Measurements from ENCODE around the gene KLK7.

KLK7 gene

DNA sequence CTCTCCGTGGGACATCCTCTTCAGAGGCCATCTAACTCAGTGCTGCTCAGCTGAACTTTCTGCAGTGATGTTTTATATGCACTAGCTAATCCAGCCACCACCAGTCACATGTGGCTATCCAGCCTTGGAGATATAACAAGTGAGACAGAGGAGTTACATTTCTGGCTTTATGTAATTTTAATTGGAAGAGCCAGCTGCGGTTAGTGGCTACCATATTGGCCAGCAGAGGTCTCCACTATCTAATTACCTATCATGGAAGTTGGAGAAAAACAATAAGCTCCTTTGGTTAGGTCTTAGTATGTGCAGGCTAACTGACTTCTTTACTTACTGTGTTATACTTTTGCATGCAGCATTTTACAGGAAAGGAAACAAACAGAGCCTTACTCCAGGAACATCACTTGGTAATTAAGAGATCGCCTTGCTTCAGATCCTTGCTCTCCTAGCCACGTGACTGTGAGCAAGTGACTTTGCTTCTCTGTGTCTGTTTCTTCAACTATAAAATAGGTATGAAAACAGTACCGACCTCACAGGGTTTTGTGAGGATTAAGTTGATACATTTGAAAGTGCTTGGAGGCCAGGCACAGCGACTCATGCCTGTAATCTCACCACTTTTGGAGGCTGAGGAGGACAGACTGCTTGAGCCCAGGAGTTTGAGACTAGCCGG, 37.4 kb upstream of the KLK7 start:
- Histone ChIP-seq H3K9ac (ENCODE audit: low read depth, low read length) (no peak overlapping the region), H3K4me1 (ENCODE audit: insufficient read depth, low read length) (no peaks in the 10 kb centered on the region), H3K4me2 (ENCODE audit: insufficient read depth, low read length) (no peak overlapping the region), H3K27ac (ENCODE audit: low read length) (no peak overlapping the region), H2AFZ (ENCODE audit: low read depth, low read length) (no peak overlapping the region), H3K27me3 (ENCODE audit: insufficient read depth, low read length, poor library complexity) (peaks cover 3% of the 10 kb centered on the region), H3K4me3 (ENCODE audit: low read depth in 1 of 2, low read length in 2 of 2) (no peak overlapping the region), H3K9me3 (ENCODE audit: insufficient read depth, low read length, severe bottlenecking) (no peaks in the 10 kb centered on the region), H3K79me2 (ENCODE audit: insufficient read depth, low read length) (no peaks in the 10 kb centered on the region), H3K36me3 (ENCODE audit: insufficient read depth, low read length) (no peaks in the 10 kb centered on the region), H4K20me1 (ENCODE audit: insufficient read depth, low read length) (no peaks in the 10 kb centered on the region)
- DNase-seq (no peak), ATAC-seq (ENCODE audit: insufficient read depth, low read depth) (no peak)
- TF ChIP-seq, protein P1, sequence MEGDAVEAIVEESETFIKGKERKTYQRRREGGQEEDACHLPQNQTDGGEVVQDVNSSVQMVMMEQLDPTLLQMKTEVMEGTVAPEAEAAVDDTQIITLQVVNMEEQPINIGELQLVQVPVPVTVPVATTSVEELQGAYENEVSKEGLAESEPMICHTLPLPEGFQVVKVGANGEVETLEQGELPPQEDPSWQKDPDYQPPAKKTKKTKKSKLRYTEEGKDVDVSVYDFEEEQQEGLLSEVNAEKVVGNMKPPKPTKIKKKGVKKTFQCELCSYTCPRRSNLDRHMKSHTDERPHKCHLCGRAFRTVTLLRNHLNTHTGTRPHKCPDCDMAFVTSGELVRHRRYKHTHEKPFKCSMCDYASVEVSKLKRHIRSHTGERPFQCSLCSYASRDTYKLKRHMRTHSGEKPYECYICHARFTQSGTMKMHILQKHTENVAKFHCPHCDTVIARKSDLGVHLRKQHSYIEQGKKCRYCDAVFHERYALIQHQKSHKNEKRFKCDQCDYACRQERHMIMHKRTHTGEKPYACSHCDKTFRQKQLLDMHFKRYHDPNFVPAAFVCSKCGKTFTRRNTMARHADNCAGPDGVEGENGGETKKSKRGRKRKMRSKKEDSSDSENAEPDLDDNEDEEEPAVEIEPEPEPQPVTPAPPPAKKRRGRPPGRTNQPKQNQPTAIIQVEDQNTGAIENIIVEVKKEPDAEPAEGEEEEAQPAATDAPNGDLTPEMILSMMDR (IDR thresholded peaks at IDR 0.05; ENCODE audit: borderline replicate concordance, extremely low read depth, low read length, poor library complexity, severe bottlenecking), result peak; percentile 62
- TF ChIP-seq EZH2 (IDR thresholded peaks at IDR 0.05; ENCODE audit: borderline replicate concordance, low read depth, low read length, severe bottlenecking), result no peak

DNA sequence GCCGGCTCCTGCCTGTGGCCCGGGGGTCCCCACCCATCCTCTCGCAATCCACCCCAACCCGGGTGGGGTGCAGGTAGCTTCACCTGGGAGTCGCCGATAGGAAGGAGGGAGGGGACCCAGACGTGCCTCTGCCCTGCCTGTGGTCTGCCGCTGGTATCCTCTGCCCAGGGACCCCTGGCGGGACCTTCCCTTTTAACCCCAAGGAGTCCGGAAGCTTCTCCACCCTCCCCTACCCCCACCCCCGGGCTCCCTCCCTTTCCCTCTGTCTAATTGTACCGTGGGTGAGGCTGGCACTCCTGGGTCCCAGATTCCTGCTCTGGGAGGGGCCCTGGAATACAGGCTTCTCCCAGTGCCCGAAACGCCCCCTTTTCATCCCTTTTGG, 35.8 kb upstream of the KLK7 start, which contains the start of gene KLK10:
Gene KLK10, minus strand, starts transcription at position 166 of the 382 bp plus-strand sequence. CDS start 579 bp downstream, outside the sequence.
- H4K20me1 ChIP-seq (ENCODE audit: insufficient read depth, low read length), result no peaks in the 10 kb centered on the region
- no peak within 1 kb of the TSS for H3K4me2 ChIP-seq (ENCODE audit: insufficient read depth, low read length)
- H3K4me3 ChIP-seq (ENCODE audit: low read depth in 1 of 2, low read length in 2 of 2), result no peak within 1 kb of the TSS
- H3K27ac ChIP-seq (ENCODE audit: low read length), result no peak within 1 kb of the TSS
- peaks cover 3% of the 10 kb centered on the region for H3K27me3 ChIP-seq (ENCODE audit: insufficient read depth, low read length, poor library complexity)
- no peak within 1 kb of the TSS for H3K9ac ChIP-seq (ENCODE audit: low read depth, low read length)
- DNase-seq (no peak), ATAC-seq (ENCODE audit: insufficient read depth, low read depth) (no peak)
- no peaks in the 10 kb centered on the region for H3K36me3 ChIP-seq (ENCODE audit: insufficient read depth, low read length)
- H3K9me3 ChIP-seq (ENCODE audit: insufficient read depth, low read length, severe bottlenecking), result no peaks in the 10 kb centered on the region
- no peaks in the 10 kb centered on the region for H3K79me2 ChIP-seq (ENCODE audit: insufficient read depth, low read length)
- H2AFZ ChIP-seq (ENCODE audit: low read depth, low read length), result no peak within 1 kb of the TSS
- H3K4me1 ChIP-seq (ENCODE audit: insufficient read depth, low read length), result no peaks in the 10 kb centered on the region
- TF ChIP-seq, protein P1 (IDR thresholded peaks at IDR 0.05; ENCODE audit: borderline replicate concordance, extremely low read depth, low read length, poor library complexity, severe bottlenecking), result no peak
- no peak for TF ChIP-seq EZH2 (IDR thresholded peaks at IDR 0.05; ENCODE audit: borderline replicate concordance, low read depth, low read length, severe bottlenecking)

DNA sequence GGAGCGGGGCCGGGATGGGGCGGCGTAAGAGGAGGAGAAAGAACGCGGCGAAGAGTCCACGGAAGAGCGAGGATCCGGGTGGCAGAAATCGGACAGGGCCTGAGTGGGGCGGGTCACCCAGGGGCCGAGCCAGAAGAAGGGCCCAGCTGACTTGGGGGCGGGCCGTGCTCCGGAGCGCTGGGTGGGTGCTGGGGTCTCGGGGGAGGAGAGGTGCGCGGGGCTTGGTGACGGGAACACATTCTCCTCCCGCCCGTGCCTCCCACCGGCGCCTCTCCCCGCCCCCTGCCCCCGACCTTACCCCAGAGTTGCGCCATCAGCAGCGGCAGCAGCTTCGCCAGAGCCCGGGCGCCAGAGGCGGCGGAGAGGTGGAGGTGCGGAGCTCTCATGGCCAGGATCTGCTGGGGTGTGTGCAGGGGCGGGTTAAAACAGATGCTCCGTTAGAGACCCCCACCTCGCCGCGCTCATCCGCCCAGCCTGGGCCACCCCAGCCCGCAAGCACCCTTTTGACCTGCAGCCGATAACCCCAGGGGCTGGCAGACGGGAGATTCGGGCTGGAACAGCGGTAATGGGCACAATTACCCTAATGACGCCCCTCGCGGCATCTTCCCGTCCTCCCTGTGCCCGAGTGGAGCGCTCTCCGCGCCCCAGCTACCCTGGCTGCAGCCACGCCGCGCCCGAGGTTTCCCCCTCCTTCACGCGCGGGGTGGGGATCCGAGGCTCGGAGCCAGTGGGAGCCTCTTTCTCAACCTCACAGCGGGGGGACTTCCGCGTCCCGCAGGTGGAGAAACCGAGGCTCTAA, 35.2 kb upstream of the KLK7 start:
- Histone ChIP-seq H3K4me3 (ENCODE audit: low read depth in 1 of 2, low read length in 2 of 2) (no peak overlapping the region), H3K9me3 (ENCODE audit: insufficient read depth, low read length, severe bottlenecking) (no peaks in the 10 kb centered on the region), H3K4me2 (ENCODE audit: insufficient read depth, low read length) (no peak overlapping the region), H2AFZ (ENCODE audit: low read depth, low read length) (no peak overlapping the region), H3K27me3 (ENCODE audit: insufficient read depth, low read length, poor library complexity) (peaks cover 3% of the 10 kb centered on the region), H4K20me1 (ENCODE audit: insufficient read depth, low read length) (no peaks in the 10 kb centered on the region), H3K79me2 (ENCODE audit: insufficient read depth, low read length) (no peaks in the 10 kb centered on the region), H3K4me1 (ENCODE audit: insufficient read depth, low read length) (no peaks in the 10 kb centered on the region), H3K9ac (ENCODE audit: low read depth, low read length) (no peak overlapping the region), H3K27ac (ENCODE audit: low read length) (no peak overlapping the region), H3K36me3 (ENCODE audit: insufficient read depth, low read length) (no peaks in the 10 kb centered on the region)
- DNase-seq, result no peak
- TF ChIP-seq, protein P1 (IDR thresholded peaks at IDR 0.05; ENCODE audit: borderline replicate concordance, extremely low read depth, low read length, poor library complexity, severe bottlenecking), result no peak
- no peak for TF ChIP-seq EZH2 (IDR thresholded peaks at IDR 0.05; ENCODE audit: borderline replicate concordance, low read depth, low read length, severe bottlenecking)
- ATAC-seq (ENCODE audit: insufficient read depth, low read depth), result no peak

All from DND-41 (cell line).